Stomach (tissue), 9 donors: ENCODE results near the gene WSCD1. TPM values are rescaled to one million over a fixed set of nuclear protein-coding genes. Genes with fewer than 3 reads are reported as not detected.

ENCODE experiments used
- DNase-seq, 2 donors: peaks; one replicate each; pipeline versions ENCODE4 v3.0.0 to v3.0.0-alpha.2; 2013 to 2019
- H3K27ac ChIP-seq, 5 donors: fragments of 200-600 bp in 4 of 5; sonication (generic) in 4 of 5; one replicate each; pipeline ENCODE4 v1.5.1; 2013 to 2019; ENCODE audit warnings: mild to moderate bottlenecking in 1 of 5, moderate library complexity in 1 of 5
- H3K27me3 ChIP-seq, 3 donors: fragments of 200-600 bp; sonication (generic); one replicate each; pipeline ENCODE4 v1.5.1; 2017 to 2019; ENCODE audit warnings: mixed run types in 1 of 3
- H3K36me3 ChIP-seq, 4 donors: fragments of 200-600 bp; sonication (generic); 1 replicate in 3 of 4; 2 replicates in 1 of 4; pipeline ENCODE4 v1.5.1; 2016 to 2019
- H3K4me1 ChIP-seq, 4 donors: fragments of 200-600 bp; sonication (generic); one replicate each; pipeline ENCODE4 v1.5.1; 2016 to 2019
- H3K4me3 ChIP-seq, 4 donors: fragments of 200-600 bp; sonication (generic) in 3 of 4; one replicate each; pipeline ENCODE4 v1.5.1; 2016 to 2019; ENCODE audit warnings: mild to moderate bottlenecking in 1 of 4
- H3K9me3 ChIP-seq, 4 donors: fragments of 200-600 bp; sonication (generic); one replicate each; pipeline ENCODE4 v1.5.1; 2016 to 2019
- CTCF ChIP-seq, 7 experiments: fragments of 450-650 bp in 4 of 7; fragments of 200-600 bp in 3 of 7; sonication (generic) in 3 of 7; IDR thresholded peaks; one replicate each; pipeline ENCODE4 v1.5.1; 2016 to 2019; ENCODE audit warnings: antibody characterized with exemption in 7 of 7, control low read depth in 2 of 7, mild to moderate bottlenecking in 1 of 7
- EP300 ChIP-seq: sonication (generic); formaldehyde crosslinking; IDR thresholded peaks from one replicate; pipeline ENCODE4 v1.6.1; 2017; ENCODE audit warnings: antibody characterized with exemption
- POLR2A ChIP-seq, 4 donors: fragments of 450-650 bp; IDR thresholded peaks; one replicate each; pipeline ENCODE4 v1.6.1; 2016; ENCODE audit warnings: antibody characterized with exemption in 4 of 4, control low read depth in 2 of 4, mild to moderate bottlenecking in 1 of 4, moderate library complexity in 1 of 4
- POLR2AphosphoS5 ChIP-seq, 3 donors: sonication (generic); formaldehyde crosslinking; IDR thresholded peaks; one replicate each; pipeline ENCODE4 v1.6.1; 2016; ENCODE audit warnings: antibody characterized with exemption in 3 of 3
- WGBS, 5 donors: extraction: QIAGEN DNeasy Blood & Tissue Kit in 3 of 5; methylation state at CpG; one replicate each; pipeline versions ENCODE4 v1.1.5 to v1.1.7; 2013 to 2018; 5-methylcytosine and 5-hydroxymethylcytosine counted together
- intact Hi-C: fragments of 100-400 bp; cut with DNase I; formaldehyde crosslinking; loops from one replicate; pipeline ENCODE4 v1.15.1; 2023; ENCODE audit warnings: low total_unique reads
- polyA plus RNA-seq, 3 donors: library from polyadenylated mRNA; stranded (reverse); fragments of 200-250 nt; gene quantifications; one replicate each; pipeline ENCODE4 v1.2.3, GENCODE V29; 2013
- total RNA-seq, 5 donors: library from RNA; depleted of rRNA; stranded (reverse); fragments of >200 nt; gene quantifications; one replicate each; pipeline versions ENCODE4 v1.1.0 to v1.2.3, GENCODE V29; 2014 to 2016
- donor health status: healthy with polysubstance abuse.
- donor health status: Bipolar disorder and iron deficiency.
- donor health status: healthy.

Gene WSCD1
- total and polyA plus RNA-seq, 8 donors, result 0.58 to 32.7 (median 1.2) TPM

GRCh38 chr17:6109536-6109935, 39.4 kb downstream of the WSCD1 start:
- Histone ChIP-seq H3K27ac (no peak overlapping the region), H3K36me3 (peaks cover 0 to 5% (median 0%) of the 10 kb centered on the region in 4 donors), H3K4me3 (no peak overlapping the region), H3K4me1 (no peaks in the 10 kb centered on the region), H3K9me3 (no peaks in the 10 kb centered on the region), H3K27me3 (no peaks in the 10 kb centered on the region)
- TF ChIP-seq POLR2AphosphoS5 (IDR thresholded peaks at IDR 0.05) (no peak), EP300 (no peak)
- no peak for DNase-seq
- WGBS, 5 donors, result 88 to 91% (median 91%) methylated on average over 4 of the region's 4 CpGs
- intact Hi-C loops, result no loop called here

GRCh38 chr17:6110088-6110487, 39.9 kb downstream of the WSCD1 start:
- intact Hi-C loops, result no loop called here
- H3K27ac ChIP-seq, result no peak overlapping the region
- H3K4me1 ChIP-seq, result no peaks in the 10 kb centered on the region
- no peaks in the 10 kb centered on the region for H3K27me3 ChIP-seq
- TF ChIP-seq CTCF (IDR thresholded peaks at IDR 0.05) (no peak), POLR2A (IDR thresholded peaks at IDR 0.05) (no peak), POLR2AphosphoS5 (IDR thresholded peaks at IDR 0.05) (no peak), EP300 (no peak)
- WGBS, 5 donors, result 63 to 84% (median 71%) methylated on average over 3 to 4 of the region's 4 CpGs
- H3K4me3 ChIP-seq, result no peak overlapping the region
- DNase-seq, result no peak
- H3K9me3 ChIP-seq, result no peaks in the 10 kb centered on the region
- H3K36me3 ChIP-seq, result peaks cover 0 to 5% (median 0%) of the 10 kb centered on the region in 4 donors

GRCh38 chr17:6110592-6110991, 40.4 kb downstream of the WSCD1 start:
- intact Hi-C loops, result no loop called here
- TF ChIP-seq CTCF (IDR thresholded peaks at IDR 0.05) (no peak), POLR2AphosphoS5 (IDR thresholded peaks at IDR 0.05) (no peak), EP300 (no peak), POLR2A (IDR thresholded peaks at IDR 0.05) (no peak)
- Histone ChIP-seq H3K9me3 (no peaks in the 10 kb centered on the region), H3K27me3 (no peaks in the 10 kb centered on the region), H3K4me1 (no peaks in the 10 kb centered on the region), H3K27ac (no peak overlapping the region), H3K4me3 (no peak overlapping the region), H3K36me3 (peaks cover 0 to 5% (median 0%) of the 10 kb centered on the region in 4 donors)
- no peak for DNase-seq
- WGBS, 5 donors, result 72 to 89% (median 83%) methylated on average over 7 of the region's 7 CpGs

GRCh38 chr17:6120351-6120750, 50.2 kb downstream of the WSCD1 start:
- TF ChIP-seq POLR2AphosphoS5 (IDR thresholded peaks at IDR 0.05) (no peak), POLR2A (IDR thresholded peaks at IDR 0.05) (no peak), EP300 (no peak), CTCF (IDR thresholded peaks at IDR 0.05) (no peak)
- H3K27me3 ChIP-seq, result no peaks in the 10 kb centered on the region
- no peak overlapping the region for H3K4me3 ChIP-seq
- intact Hi-C loops, result no loop called here
- H3K27ac ChIP-seq, result no peak overlapping the region
- H3K9me3 ChIP-seq, result peaks cover 0 to 35% (median 19%) of the 10 kb centered on the region in 4 donors
- peaks cover 0 to 32% (median 0%) of the 10 kb centered on the region in 4 donors for H3K36me3 ChIP-seq
- no peak for DNase-seq
- no peaks in the 10 kb centered on the region for H3K4me1 ChIP-seq
- 92 to 95% (median 94%) methylated on average over 30 to 34 of the region's 34 CpGs for WGBS, 5 donors

GRCh38 chr17:6124856-6125255, 54.7 kb downstream of the WSCD1 start:
- TF ChIP-seq CTCF (IDR thresholded peaks at IDR 0.05), result no peak
- TF ChIP-seq POLR2A (IDR thresholded peaks at IDR 0.05), result no peak
- no peak for TF ChIP-seq POLR2AphosphoS5 (IDR thresholded peaks at IDR 0.05)
- TF ChIP-seq EP300, result no peak
- Histone ChIP-seq H3K9me3 (peaks cover 0 to 25% (median 18%) of the 10 kb centered on the region in 4 donors), H3K27ac (no peak overlapping the region), H3K36me3 (peaks cover 0 to 15% (median 0%) of the 10 kb centered on the region in 4 donors), H3K4me3 (no peak overlapping the region), H3K27me3 (no peaks in the 10 kb centered on the region), H3K4me1 (no peaks in the 10 kb centered on the region)
- no peak for DNase-seq
- intact Hi-C loops, result no loop called here
